Bronchial epithelial cell (primary cell): Measurements from ENCODE around the gene USF3. TPM values are rescaled to one million over a fixed set of nuclear protein-coding genes. Genes with fewer than 3 reads are reported as not detected.

Experiments
- DNase-seq: peaks from one replicate; pipeline ENCODE4 v3.0.0-alpha.2; 2010; ENCODE audit warnings: low read depth
- FAIRE-seq: peaks from 2 replicates; lab custom pipeline; 2011; peaks lifted over from hg19 to GRCh38; lab: Jason Lieb, UNC
- H3K27me3 ChIP-seq: 2 replicates; pipeline ENCODE4 v1.5.1; 2011; ENCODE audit warnings: low read length; ENCODE audit not compliant: control insufficient read depth, insufficient read depth
- H3K36me3 ChIP-seq: 2 replicates; pipeline ENCODE4 v1.5.1; 2011; ENCODE audit warnings: low read length; ENCODE audit not compliant: control insufficient read depth, insufficient read depth
- H3K4me3 ChIP-seq: 2 replicates; pipeline ENCODE4 v1.5.1; 2011; ENCODE audit warnings: mild to moderate bottlenecking, low read depth, low read length, control low read depth
- total RNA-seq: library from RNA; depleted of rRNA; stranded (reverse); fragments of >200 nt; gene quantifications from 2 replicates; pipeline ENCODE4 v1.2.1, GENCODE V29; 2014
- TF ChIP-seq, protein P1 (sequence below): IDR thresholded peaks from 2 replicates; pipeline ENCODE4 v1.5.1; 2011; ENCODE audit warnings: mild to moderate bottlenecking, moderate library complexity, low read length, control low read depth, inconsistent platforms; ENCODE audit not compliant: insufficient read depth, severe bottlenecking

USF3 gene
- total RNA-seq, 1 donor from 2014 or later: 4.2 TPM

DNA sequence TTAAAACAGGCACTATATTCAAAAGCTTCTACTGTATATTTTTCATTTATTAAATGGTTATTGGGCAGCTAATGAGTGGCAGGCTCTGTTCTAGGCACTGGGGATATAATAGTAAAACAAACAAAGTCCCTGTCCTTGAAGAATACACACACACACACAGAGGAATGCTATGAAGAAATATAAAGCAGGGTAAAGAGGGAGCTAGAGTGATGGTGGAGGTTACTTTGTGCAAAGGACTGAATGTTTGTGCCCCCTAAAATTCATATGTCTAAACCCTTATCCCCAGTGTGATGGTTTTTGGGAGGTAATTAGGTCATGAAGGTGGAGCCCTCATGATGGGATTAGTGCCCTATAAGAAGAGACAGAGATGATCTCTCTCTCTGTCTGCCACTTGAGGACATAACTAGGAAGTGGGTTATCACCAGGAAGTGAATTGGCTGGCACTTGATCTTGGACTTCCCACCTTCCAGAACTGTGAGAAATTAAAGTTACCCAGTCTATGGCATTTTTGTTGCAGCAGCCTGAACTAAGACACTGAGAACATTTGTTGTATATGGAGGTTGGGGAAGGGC is 31.8 kb downstream of the USF3 start:
- Histone ChIP-seq H3K27me3 (no peaks in the 10 kb centered on the region), H3K4me3 (no peak overlapping the region), H3K36me3 (peaks cover 7% of the 10 kb centered on the region)
- TF ChIP-seq, protein P1, sequence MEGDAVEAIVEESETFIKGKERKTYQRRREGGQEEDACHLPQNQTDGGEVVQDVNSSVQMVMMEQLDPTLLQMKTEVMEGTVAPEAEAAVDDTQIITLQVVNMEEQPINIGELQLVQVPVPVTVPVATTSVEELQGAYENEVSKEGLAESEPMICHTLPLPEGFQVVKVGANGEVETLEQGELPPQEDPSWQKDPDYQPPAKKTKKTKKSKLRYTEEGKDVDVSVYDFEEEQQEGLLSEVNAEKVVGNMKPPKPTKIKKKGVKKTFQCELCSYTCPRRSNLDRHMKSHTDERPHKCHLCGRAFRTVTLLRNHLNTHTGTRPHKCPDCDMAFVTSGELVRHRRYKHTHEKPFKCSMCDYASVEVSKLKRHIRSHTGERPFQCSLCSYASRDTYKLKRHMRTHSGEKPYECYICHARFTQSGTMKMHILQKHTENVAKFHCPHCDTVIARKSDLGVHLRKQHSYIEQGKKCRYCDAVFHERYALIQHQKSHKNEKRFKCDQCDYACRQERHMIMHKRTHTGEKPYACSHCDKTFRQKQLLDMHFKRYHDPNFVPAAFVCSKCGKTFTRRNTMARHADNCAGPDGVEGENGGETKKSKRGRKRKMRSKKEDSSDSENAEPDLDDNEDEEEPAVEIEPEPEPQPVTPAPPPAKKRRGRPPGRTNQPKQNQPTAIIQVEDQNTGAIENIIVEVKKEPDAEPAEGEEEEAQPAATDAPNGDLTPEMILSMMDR: no peak
- DNase-seq: no peak
- FAIRE-seq: no peak

DNA sequence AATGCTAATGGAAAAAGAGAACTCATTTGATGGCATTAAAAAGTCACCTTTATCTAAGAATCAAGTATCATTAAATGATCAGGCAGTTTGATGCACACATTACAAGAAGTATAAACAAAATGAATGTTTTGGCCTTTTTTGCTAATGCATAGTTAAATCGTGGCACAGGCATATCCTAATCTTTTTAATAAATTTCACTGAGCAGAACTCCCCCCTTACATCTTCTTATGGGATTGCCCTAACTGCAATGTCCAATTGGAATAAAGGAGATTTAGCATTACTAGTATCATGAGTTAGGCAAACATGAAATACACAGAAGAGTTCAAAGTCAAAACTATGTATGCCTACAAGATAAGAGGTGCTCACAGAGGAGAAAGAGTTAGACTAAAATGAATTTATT is 32.7 kb downstream of the USF3 start:
- no peaks in the 10 kb centered on the region for H3K27me3 ChIP-seq
- H3K4me3 ChIP-seq: no peak overlapping the region
- FAIRE-seq (no peak), DNase-seq (no peak)
- peaks cover 7% of the 10 kb centered on the region for H3K36me3 ChIP-seq
- TF ChIP-seq, protein P1: no peak

DNA sequence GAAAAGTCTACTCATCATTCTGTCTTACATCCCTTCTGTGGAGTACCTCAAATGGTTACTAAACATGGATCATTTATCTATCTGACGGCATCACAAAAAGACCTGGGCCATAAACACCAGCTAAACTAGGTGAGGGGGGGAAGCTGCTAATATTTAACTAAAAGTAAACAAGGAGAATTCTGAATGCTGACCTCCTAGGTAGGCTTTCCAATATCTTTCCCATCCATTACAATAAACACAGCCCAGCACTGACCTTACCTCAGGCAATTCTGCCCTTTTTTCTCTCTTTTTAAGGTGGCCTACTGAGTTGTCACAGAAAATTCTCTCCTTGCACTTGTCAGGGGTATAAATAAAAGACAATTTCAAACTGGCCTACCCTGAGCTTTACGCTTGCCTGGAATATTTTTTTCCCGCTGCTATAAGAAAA is 33.1 kb downstream of the USF3 start:
- TF ChIP-seq, protein P1: no peak
- H3K27me3 ChIP-seq: no peaks in the 10 kb centered on the region
- peaks cover 7% of the 10 kb centered on the region for H3K36me3 ChIP-seq
- H3K4me3 ChIP-seq: no peak overlapping the region
- FAIRE-seq (no peak), DNase-seq (no peak)

DNA sequence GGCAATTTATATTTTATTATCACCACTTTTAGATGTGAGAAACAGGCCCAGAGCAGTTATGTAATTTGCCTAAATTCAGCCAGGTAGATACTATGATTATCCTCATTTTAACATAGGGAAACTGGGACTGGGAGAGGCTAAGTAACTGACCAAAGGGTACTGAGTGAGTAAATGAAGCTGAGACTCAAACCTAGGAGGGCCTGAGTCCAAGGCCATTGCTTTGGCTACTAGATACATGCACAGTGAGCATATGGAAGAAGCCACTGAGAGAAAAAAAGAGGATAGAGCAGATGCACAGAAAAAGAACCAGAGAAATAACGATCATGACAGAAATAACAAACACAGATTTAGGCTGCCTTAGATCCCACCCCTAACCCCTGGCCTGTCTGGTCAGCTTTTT is 33.6 kb downstream of the USF3 start:
- no peak overlapping the region for H3K4me3 ChIP-seq
- TF ChIP-seq, protein P1: no peak
- H3K36me3 ChIP-seq: peaks cover 7% of the 10 kb centered on the region
- FAIRE-seq (no peak), DNase-seq (no peak)
- no peaks in the 10 kb centered on the region for H3K27me3 ChIP-seq

DNA sequence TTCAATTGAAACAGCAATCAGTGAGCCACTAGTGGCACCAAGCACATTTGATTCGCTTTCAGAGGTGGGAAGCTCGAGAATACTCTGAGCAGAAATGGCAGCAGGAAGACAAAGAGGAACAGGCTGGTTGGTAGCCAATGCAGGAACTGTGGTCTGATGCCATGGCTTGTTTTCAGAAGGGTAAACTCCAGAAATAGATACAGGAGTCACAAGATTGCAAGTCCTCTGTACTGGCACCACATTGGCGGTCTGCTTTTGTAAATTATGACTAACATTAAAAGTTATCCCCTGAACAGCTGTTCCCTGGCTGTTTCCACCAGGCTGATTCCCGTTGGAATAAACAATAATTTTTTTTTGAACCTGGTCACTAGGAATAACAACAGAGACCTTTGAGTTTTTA is 35.5 kb downstream of the USF3 start:
- no peak for FAIRE-seq
- Histone ChIP-seq H3K36me3 (peaks cover 7% of the 10 kb centered on the region), H3K27me3 (no peaks in the 10 kb centered on the region), H3K4me3 (no peak overlapping the region)
- TF ChIP-seq, protein P1: no peak
- no peak for DNase-seq

DNA sequence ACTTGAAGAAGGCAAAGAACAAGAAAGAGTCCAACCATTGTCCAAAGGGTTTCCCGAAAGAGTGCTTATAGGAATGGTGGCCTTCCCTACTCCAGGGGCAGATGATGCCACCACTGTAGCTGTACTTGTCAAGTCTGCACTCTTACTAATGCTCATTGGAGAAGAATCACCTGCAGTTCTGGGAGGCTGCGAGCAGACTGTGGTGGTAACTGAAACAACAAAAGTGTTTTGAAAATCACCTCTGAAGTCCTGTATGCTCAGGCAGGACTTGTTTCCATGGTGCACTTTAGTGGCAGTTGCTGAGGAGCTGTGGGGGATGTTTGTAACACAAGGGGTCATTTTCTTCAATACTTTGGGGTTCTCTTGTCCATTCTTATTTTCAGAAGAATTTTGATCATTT is 36.0 kb downstream of the USF3 start:
- FAIRE-seq: no peak
- TF ChIP-seq, protein P1: no peak

More for the DNA sequence above, 36.0 kb downstream of the USF3 start:
- H3K27me3 ChIP-seq: no peaks in the 10 kb centered on the region
- H3K36me3 ChIP-seq: peaks cover 7% of the 10 kb centered on the region
- no peak overlapping the region for H3K4me3 ChIP-seq
- no peak for DNase-seq
